22Rv1 (cell line): ENCODE data around the gene RTF2.
"Not testable (repeated sequence)": the region's sequence is repeated elsewhere in the genome, so short reads cannot be mapped to it uniquely, and the experiment has no call there.

Source experiments
- H3K27ac ChIP-seq: fragments of 450-650 bp; 2 replicates; pipeline ENCODE4 v1.5.1; 2017
- ZFX ChIP-seq: fragments of 450-650 bp; IDR thresholded peaks from 2 replicates; pipeline ENCODE4 v1.6.1; 2017; ENCODE audit warnings: antibody characterized with exemption, borderline replicate concordance
- TF ChIP-seq, protein P1 (sequence below): fragments of 450-650 bp; IDR thresholded peaks from 2 replicates; pipeline ENCODE4 v1.5.1; 2017; ENCODE audit warnings: mild to moderate bottlenecking

The RTF2 gene

DNA sequence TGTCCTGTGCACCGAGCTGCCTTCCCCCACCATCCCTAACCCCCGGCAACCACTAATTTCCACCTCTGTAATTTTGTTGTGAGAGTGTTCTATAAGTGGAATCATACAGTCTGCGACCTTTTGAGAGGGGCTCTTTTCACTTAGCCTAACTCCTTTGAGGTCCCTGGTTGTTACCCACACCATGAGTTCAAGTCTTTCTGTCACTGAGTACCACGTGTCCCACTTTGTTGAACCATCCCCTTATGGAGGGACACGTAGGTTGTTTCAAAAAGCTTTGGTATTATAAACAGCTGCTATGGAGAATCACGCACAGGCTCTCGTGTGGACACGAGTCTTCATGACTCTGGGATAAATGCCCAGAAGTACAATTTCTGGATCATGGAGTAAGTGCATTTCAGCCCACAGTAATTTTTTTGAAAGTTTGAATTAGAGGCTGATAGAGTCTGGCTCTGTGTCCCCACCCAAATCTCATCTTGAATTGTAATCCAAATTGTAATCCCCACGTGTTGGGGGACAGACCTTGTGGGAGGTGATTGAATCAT lies 74.1 kb downstream of the RTF2 start:
- H3K27ac ChIP-seq = no peak overlapping the region
- TF ChIP-seq, protein P1, sequence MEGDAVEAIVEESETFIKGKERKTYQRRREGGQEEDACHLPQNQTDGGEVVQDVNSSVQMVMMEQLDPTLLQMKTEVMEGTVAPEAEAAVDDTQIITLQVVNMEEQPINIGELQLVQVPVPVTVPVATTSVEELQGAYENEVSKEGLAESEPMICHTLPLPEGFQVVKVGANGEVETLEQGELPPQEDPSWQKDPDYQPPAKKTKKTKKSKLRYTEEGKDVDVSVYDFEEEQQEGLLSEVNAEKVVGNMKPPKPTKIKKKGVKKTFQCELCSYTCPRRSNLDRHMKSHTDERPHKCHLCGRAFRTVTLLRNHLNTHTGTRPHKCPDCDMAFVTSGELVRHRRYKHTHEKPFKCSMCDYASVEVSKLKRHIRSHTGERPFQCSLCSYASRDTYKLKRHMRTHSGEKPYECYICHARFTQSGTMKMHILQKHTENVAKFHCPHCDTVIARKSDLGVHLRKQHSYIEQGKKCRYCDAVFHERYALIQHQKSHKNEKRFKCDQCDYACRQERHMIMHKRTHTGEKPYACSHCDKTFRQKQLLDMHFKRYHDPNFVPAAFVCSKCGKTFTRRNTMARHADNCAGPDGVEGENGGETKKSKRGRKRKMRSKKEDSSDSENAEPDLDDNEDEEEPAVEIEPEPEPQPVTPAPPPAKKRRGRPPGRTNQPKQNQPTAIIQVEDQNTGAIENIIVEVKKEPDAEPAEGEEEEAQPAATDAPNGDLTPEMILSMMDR = no peak
- TF ChIP-seq ZFX = no peak

GRCh38 chr20:56551571-56551970 lies 83.1 kb downstream of the RTF2 start:
- no peak for TF ChIP-seq ZFX
- TF ChIP-seq, protein P1 = no peak
- no peak overlapping the region for H3K27ac ChIP-seq

GRCh38 chr20:56552911-56553629 lies 84.6 kb downstream of the RTF2 start:
- TF ChIP-seq, protein P1 = no peak
- TF ChIP-seq ZFX = no peak
- no peak overlapping the region for H3K27ac ChIP-seq

DNA sequence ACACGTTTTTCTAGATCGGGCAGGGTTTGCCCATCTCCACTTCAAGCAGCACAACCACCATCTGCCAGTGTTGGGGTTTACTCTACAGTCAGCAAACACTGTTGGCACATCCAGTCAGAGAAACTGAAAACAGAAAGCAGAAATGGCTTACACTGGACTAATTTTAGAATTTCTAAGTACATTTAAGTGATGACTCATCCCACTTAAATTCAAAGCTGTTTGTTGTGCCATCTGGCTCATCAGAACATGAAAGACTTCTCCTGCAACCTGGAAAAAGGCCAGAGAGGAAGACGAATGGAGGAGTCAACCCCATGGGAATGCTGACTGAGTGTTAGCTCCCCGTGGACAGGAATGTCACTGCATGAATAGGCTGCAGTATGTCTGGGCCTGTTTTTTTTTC lies 86.4 kb downstream of the RTF2 start:
- no peak overlapping the region for H3K27ac ChIP-seq

DNA sequence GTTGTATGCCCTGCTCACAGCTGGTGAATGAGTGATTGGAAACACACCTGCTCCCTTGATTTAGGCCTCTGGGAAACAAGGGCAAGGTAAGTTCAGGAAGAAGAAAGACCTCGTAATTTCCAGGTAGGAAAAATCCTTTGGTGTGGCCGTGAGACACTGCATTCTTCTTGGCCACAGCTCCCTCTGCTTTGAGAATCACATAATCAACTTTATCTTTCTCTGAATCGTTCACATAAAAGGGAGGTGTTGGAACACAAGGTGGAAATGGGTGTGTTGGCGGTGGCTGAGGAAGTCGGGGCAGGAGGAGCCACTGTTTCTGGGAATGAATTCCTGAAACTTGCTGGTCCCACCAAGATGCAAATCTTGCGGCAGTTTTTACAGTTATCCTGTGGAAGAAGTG lies 90.5 kb downstream of the RTF2 start:
- no peak overlapping the region for H3K27ac ChIP-seq
- no peak for TF ChIP-seq ZFX
- TF ChIP-seq, protein P1 = no peak

More for the DNA sequence above, 86.4 kb downstream of the RTF2 start:
- TF ChIP-seq, protein P1 = no peak
- TF ChIP-seq ZFX = no peak

DNA sequence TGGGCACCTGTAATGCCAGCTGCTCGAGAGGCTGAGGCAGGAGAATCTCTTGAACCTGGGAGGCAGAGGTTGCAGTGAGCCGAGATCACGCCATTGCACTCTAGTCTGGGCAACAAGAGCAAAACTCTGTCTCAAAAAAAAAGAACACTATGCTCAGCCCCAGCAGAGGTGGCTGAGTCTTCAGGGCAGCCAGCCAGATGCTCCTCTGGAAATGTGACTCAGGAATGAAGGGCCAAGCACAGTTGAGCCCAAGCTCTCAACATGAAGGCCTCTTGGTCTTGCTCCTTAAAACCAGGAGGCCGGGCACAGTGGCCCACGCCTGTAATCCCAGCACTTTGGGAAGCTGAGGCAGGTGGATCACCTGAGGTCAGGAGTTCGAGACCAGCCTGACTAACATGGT lies 96.1 kb downstream of the RTF2 start:
- not testable (repeated sequence) for H3K27ac ChIP-seq

DNA sequence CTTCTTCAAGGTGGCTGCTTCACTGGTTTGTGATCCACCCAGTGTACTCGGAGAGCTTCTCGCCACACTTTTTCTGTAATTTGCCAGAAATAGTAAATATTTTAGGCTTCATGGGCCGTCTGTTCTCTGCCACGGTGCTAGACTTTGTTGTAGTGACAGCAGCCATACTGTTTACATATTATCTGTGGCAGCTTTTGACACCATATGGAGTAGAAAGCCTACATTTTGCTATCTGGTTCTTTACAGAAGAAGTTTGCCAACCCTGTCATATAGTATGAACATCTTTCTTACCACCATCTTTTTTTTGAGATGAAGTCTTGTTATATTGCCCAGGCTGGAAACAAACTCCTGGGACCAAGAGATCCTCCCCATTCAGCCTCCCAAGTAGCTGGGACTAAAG lies 97.1 kb downstream of the RTF2 start:
- H3K27ac ChIP-seq = no peak overlapping the region
- TF ChIP-seq, protein P1 = no peak
- TF ChIP-seq ZFX = no peak

- no peak for TF ChIP-seq ZFX
- TF ChIP-seq, protein P1 = no peak
- no peak overlapping the region for H3K27ac ChIP-seq
These were observed 98.2 kb downstream of the RTF2 start for GRCh38 chr20:56566621-56567020.
